ENCODE data around the gene UGT1A9.

The UGT1A9 gene

DNA sequence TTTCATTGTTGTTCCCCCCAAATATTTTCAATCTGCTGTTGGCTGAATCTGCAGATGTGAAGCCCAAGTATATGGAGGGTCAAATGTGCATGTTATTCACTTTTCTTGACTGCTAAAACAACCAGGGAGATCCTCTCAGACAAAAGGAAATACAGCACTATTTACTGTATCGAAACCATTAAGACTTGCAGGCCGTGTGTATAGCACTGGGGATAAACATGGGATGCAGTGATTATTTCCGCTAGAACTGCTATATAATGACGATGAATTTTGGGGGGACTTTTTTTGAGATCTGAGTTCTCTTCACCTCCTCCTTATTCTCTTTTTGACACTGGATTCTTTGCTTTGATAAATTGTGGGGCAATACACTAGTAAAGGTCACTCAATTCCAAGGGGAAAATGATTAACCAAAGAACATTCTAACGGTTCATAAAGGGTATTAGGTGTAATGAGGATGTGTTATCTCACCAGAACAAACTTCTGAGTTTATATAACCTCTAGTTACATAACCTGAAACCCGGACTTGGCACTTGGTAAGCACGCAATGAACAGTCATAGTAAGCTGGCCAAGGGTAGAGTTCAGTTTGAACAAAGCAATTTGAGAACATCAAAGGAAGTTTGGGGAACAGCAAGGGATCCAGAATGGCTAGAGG, 84.9 kb downstream of the UGT1A9 start:
- TF ChIP-seq, protein P1, sequence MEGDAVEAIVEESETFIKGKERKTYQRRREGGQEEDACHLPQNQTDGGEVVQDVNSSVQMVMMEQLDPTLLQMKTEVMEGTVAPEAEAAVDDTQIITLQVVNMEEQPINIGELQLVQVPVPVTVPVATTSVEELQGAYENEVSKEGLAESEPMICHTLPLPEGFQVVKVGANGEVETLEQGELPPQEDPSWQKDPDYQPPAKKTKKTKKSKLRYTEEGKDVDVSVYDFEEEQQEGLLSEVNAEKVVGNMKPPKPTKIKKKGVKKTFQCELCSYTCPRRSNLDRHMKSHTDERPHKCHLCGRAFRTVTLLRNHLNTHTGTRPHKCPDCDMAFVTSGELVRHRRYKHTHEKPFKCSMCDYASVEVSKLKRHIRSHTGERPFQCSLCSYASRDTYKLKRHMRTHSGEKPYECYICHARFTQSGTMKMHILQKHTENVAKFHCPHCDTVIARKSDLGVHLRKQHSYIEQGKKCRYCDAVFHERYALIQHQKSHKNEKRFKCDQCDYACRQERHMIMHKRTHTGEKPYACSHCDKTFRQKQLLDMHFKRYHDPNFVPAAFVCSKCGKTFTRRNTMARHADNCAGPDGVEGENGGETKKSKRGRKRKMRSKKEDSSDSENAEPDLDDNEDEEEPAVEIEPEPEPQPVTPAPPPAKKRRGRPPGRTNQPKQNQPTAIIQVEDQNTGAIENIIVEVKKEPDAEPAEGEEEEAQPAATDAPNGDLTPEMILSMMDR (IDR thresholded peaks at IDR 0.05; ENCODE audit: low read depth, low read length), result no peak
- H3K4me3 ChIP-seq (ENCODE audit: low read depth, low read length), result no peak overlapping the region

DNA sequence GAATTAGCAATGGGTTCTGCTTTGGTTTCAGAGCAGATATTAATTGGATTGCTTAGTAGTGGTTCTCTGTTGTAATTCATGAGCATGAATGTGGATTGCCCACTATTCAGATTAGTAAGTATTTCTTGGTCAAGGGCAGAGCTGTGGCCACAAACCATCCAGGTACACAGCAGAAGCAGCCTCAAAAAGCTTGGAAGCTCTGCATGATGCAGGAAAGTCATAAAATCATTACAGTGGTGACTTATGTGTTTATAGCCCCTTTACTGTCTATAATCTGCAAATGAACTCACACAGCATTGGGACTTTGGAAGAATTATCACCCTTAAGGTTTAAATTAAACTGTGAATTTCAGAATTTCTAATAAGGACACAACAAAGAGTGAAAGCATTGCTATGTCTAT, 86.4 kb downstream of the UGT1A9 start:
- no peak overlapping the region for H3K4me3 ChIP-seq (ENCODE audit: low read depth, low read length)
- TF ChIP-seq, protein P1 (IDR thresholded peaks at IDR 0.05; ENCODE audit: low read depth, low read length), result no peak

DNA sequence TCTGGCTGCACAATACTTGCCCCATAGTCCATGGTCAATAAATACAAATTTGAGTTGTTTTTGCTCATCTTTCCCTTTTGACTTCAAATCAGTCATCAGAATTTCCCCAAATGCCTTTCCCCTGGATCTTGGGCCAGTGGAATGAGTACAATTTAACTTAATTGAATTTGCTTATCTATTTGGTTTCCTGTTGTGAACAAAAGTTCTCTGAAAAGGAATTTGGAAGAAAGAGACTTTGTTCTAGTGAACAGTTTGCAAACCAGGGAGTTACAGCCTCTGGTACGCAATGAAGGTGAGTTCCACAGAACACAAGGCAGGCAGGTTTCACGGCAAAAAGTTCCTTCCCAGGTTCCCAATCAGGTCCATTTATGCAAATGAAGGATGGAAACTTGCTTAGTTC, 87.2 kb downstream of the UGT1A9 start:
- TF ChIP-seq, protein P1 (IDR thresholded peaks at IDR 0.05; ENCODE audit: low read depth, low read length), result no peak
- no peak overlapping the region for H3K4me3 ChIP-seq (ENCODE audit: low read depth, low read length)

DNA sequence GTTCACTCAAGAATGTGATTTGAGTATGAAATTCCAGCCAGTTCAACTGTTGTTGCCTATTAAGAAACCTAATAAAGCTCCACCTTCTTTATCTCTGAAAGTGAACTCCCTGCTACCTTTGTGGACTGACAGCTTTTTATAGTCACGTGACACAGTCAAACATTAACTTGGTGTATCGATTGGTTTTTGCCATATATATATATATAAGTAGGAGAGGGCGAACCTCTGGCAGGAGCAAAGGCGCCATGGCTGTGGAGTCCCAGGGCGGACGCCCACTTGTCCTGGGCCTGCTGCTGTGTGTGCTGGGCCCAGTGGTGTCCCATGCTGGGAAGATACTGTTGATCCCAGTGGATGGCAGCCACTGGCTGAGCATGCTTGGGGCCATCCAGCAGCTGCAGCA, 88.3 kb downstream of the UGT1A9 start, which contains the start of gene UGT1A1:
TSS of gene UGT1A1 (plus strand) at position 228 of the 400 bp plus-strand sequence. CDS start at position 246, 18 bp downstream.
- no peak within 1 kb of the TSS for H3K4me3 ChIP-seq (ENCODE audit: low read depth, low read length)
- TF ChIP-seq, protein P1 (IDR thresholded peaks at IDR 0.05; ENCODE audit: low read depth, low read length), result no peak

DNA sequence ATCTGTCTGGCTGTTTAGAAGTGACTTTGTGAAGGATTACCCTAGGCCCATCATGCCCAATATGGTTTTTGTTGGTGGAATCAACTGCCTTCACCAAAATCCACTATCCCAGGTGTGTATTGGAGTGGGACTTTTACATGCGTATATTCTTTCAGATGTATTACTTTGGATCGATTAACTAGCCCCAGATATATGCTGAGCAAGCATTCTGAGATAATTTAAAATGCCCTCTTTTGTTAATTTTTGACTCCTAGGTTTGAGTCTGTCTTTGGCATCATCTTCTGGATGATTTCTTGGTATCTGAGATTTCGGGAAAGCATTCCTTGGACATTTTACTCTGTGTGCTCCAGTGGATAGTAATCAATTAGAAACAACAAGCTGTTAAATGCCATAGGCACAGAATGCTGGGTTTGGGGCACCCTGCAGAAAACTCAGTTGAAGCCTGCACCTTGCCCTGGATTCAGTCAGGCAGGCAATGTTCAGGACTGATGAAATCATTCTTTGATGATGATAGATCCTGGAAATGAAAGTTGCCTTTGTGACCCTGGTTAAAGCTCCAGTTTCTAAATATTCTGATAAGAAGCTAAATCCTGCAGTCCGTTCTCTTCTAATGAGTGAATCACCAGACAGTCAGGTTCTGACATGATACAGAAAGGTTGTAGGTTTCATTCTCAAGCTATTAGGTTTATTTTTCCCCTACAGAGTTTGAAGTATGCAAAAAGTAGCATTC, 89.5 kb downstream of the UGT1A9 start:
- TF ChIP-seq, protein P1 (IDR thresholded peaks at IDR 0.05; ENCODE audit: low read depth, low read length), result no peak
- no peak overlapping the region for H3K4me3 ChIP-seq (ENCODE audit: low read depth, low read length)

DNA sequence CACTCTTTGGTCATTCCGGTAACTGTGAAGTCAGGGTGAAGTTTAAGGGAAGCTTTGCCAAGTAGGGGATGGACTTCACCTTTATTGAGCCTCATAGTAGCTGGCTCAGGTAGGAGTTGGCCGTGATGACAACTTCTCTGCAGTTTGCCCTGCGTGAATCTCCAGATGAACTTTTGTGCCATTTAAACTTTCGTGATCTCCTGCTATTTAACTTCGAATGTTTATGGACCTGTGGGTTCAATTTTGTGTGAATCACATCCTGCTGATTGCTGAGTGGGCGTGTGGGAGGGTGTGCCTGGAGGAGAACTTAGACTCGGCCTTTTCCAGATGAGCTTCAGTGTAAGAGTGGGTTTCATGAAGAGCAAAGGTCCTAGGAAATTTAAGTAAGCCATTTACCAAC, 92.6 kb downstream of the UGT1A9 start:
- H3K4me3 ChIP-seq (ENCODE audit: low read depth, low read length), result no peak overlapping the region
- TF ChIP-seq, protein P1 (IDR thresholded peaks at IDR 0.05; ENCODE audit: low read depth, low read length), result no peak

DNA sequence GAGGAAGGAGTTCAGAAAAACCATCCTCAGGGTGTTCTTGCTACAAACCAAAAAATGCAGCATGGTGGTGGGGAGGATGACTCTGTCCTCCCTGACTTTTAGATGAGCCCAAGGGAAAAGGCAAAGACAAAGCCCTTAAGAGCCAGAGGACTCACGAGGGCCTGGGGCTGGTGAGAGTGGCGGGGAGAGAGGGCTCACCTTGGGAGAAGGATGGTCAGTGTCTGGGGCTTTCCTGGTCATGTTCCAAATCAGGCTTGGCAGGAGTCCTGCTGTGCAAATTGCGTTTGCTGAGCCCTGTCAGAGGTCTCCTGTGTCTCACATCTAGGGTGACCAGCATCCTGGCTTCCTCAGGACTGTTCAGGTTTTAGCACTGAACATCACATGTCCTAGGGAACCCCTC, 93.1 kb downstream of the UGT1A9 start:
- TF ChIP-seq, protein P1 (IDR thresholded peaks at IDR 0.05; ENCODE audit: low read depth, low read length), result no peak
- H3K4me3 ChIP-seq (ENCODE audit: low read depth, low read length), result no peak overlapping the region

Data from WI38 (cell line).